Breast epithelium (tissue), 3 donors: ENCODE results near the gene A1BG.

Experiments
- CTCF ChIP-seq, 3 donors: fragments of 450-650 bp; IDR thresholded peaks; one replicate each; pipeline ENCODE4 v1.5.1; 2016 to 2017; ENCODE audit warnings: antibody characterized with exemption in 3 of 3, mild to moderate bottlenecking in 3 of 3, moderate library complexity in 3 of 3
- POLR2A ChIP-seq: fragments of 450-650 bp; IDR thresholded peaks from one replicate; pipeline ENCODE4 v1.6.1; 2016; ENCODE audit warnings: antibody characterized with exemption, mild to moderate bottlenecking, moderate library complexity
- POLR2AphosphoS5 ChIP-seq, 3 donors: sonication (generic); formaldehyde crosslinking; IDR thresholded peaks; one replicate each; pipeline ENCODE4 v1.6.1; 2017; ENCODE audit warnings: antibody characterized with exemption in 3 of 3

- TF ChIP-seq CTCF (IDR thresholded peaks at IDR 0.05), result no peak
- no peak for TF ChIP-seq POLR2A
- no peak for TF ChIP-seq POLR2AphosphoS5 (IDR thresholded peaks at IDR 0.05)
Observed at GRCh38 chr19:58338336-58338735, 15.0 kb downstream of the A1BG start.
